Gastrocnemius medialis (tissue), 4 donors: ENCODE data around the gene MMP28. TPM values are rescaled to one million over a fixed set of nuclear protein-coding genes. Genes with fewer than 3 reads are reported as not detected.

ENCODE experiments used
- ATAC-seq, 2 donors: fragments of 150-250 bp; one replicate each; pipeline ENCODE4 v1.9.1; 2016
- DNase-seq, 2 donors: peaks; one replicate each; pipeline ENCODE4 v3.0.0-alpha.2; 2019
- H3K27ac ChIP-seq, 4 donors: fragments of 200-600 bp; sonication (generic); 1 replicate in 1 of 4; 2 replicates in 3 of 4; pipeline ENCODE4 v1.5.1; 2016 to 2018; ENCODE audit warnings: mild to moderate bottlenecking in 2 of 4, moderate library complexity in 1 of 4
- H3K27me3 ChIP-seq, 3 donors: fragments of 200-600 bp; sonication (generic) in 2 of 3; 1 replicate in 1 of 3; 2 replicates in 2 of 3; pipeline versions ENCODE4 v1.5.1 to v1.6.0; 2016 to 2019; ENCODE audit warnings: mild to moderate bottlenecking in 1 of 3, moderate library complexity in 1 of 3
- H3K36me3 ChIP-seq, 2 donors: fragments of 200-600 bp; sonication (generic) in 1 of 2; one replicate each; pipeline ENCODE4 v1.5.1; 2017 to 2018
- H3K4me1 ChIP-seq, 2 donors: fragments of 200-600 bp; sonication (generic) in 1 of 2; one replicate each; pipeline ENCODE4 v1.5.1; 2016 to 2017; ENCODE audit warnings: mild to moderate bottlenecking in 2 of 2
- H3K4me3 ChIP-seq, 4 donors: fragments of 200-600 bp; sonication (generic) in 3 of 4; 1 replicate in 1 of 4; 2 replicates in 3 of 4; pipeline ENCODE4 v1.5.1; 2016 to 2019; ENCODE audit warnings: mild to moderate bottlenecking in 2 of 4
- H3K9me3 ChIP-seq, 3 donors: fragments of 200-600 bp; sonication (generic) in 2 of 3; 1 replicate in 1 of 3; 2 replicates in 2 of 3; pipeline ENCODE4 v1.5.1; 2016 to 2019
- CTCF ChIP-seq, 5 experiments: fragments of 450-650 bp in 3 of 5; fragments of 200-600 bp in 2 of 5; sonication (generic) in 2 of 5; IDR thresholded peaks in 4 of 5; conservative IDR thresholded peaks in 1 of 5; 1 replicate in 4 of 5; 2 replicates in 1 of 5; pipeline ENCODE4 v1.5.1; 2016 to 2019; ENCODE audit warnings: antibody characterized with exemption in 5 of 5, mild to moderate bottlenecking in 3 of 5, moderate library complexity in 3 of 5
- POLR2A ChIP-seq, 2 donors: fragments of 450-650 bp; IDR thresholded peaks; one replicate each; pipeline ENCODE4 v1.6.1; 2017; ENCODE audit warnings: antibody characterized with exemption in 2 of 2, mild to moderate bottlenecking in 2 of 2, moderate library complexity in 2 of 2
- in situ Hi-C, 4 donors: fragments of 200-750 bp; cut with MboI; loops; one replicate each; pipeline versions ENCODE4 v1.15.0 to v1.8.0; 2017; ENCODE audit warnings: low sequenced_read_pairs in 4 of 4
- intact Hi-C: fragments of 100-400 bp; cut with DNase I; formaldehyde crosslinking; loops from one replicate; pipeline ENCODE4 v1.15.1; 2023; ENCODE audit warnings: low total_unique reads
- total RNA-seq, 4 donors: library from RNA; depleted of rRNA; stranded (reverse); fragments of >200 nt; gene quantifications; one replicate each; pipeline versions ENCODE4 v1.1.0 to v1.2.3, GENCODE V29; 2016

Gene MMP28
- total RNA-seq, 4 donors from 2014 or later, result 3.1 to 10.3 (median 5.9) TPM

DNA sequence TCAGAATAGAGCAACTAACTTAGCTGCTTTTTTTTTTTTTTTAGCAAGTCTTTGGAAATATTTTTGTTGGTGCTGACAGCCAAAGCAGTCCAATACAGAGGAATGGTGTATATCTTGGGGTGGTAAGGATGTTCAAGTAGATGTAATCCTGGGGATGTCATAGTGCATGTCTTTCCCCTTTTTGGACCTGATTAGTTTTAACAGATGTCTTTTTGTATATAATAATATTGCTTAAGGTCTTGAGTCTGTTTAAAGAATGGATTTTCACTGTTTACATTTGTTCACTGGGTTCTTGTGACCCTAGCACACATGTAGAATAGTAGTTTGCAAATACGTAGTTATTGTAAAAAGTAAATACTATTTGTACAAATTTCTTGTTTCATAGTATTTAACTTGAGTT is 21.8 kb upstream of the MMP28 start:
- intact Hi-C loops, result no loop called here
- peaks cover 20 to 24% of the 10 kb centered on the region in 2 donors for H3K4me1 ChIP-seq
- no peak overlapping the region for H3K27ac ChIP-seq
- TF ChIP-seq CTCF (IDR thresholded peaks at IDR 0.05 in 4 of 5, conservative IDR thresholded peaks at IDR 0.05 in 1 of 5) (no peak), POLR2A (IDR thresholded peaks at IDR 0.05) (no peak)
- in situ Hi-C loops, result no loop called here
- no peaks in the 10 kb centered on the region for H3K27me3 ChIP-seq
- H3K36me3 ChIP-seq, result peaks cover 0 to 38% of the 10 kb centered on the region in 2 donors
- DNase-seq (no peak), ATAC-seq (no peak)
- no peak overlapping the region for H3K4me3 ChIP-seq
- H3K9me3 ChIP-seq, result no peaks in the 10 kb centered on the region

GRCh38 chr17:35816723-35817122 is 21.3 kb upstream of the MMP28 start:
- TF ChIP-seq POLR2A (IDR thresholded peaks at IDR 0.05), result no peak
- no peak for TF ChIP-seq CTCF (IDR thresholded peaks at IDR 0.05 in 4 of 5, conservative IDR thresholded peaks at IDR 0.05 in 1 of 5)
- H3K9me3 ChIP-seq, result no peaks in the 10 kb centered on the region
- no peaks in the 10 kb centered on the region for H3K27me3 ChIP-seq
- peaks cover 0 to 33% of the 10 kb centered on the region in 2 donors for H3K36me3 ChIP-seq
- no peak overlapping the region for H3K4me3 ChIP-seq
- intact Hi-C loops (no loop called here), in situ Hi-C loops (no loop called here)
- no peak for DNase-seq
- no peak overlapping the region for H3K27ac ChIP-seq
- ATAC-seq, result no peak
- peaks cover 25 to 29% of the 10 kb centered on the region in 2 donors for H3K4me1 ChIP-seq

DNA sequence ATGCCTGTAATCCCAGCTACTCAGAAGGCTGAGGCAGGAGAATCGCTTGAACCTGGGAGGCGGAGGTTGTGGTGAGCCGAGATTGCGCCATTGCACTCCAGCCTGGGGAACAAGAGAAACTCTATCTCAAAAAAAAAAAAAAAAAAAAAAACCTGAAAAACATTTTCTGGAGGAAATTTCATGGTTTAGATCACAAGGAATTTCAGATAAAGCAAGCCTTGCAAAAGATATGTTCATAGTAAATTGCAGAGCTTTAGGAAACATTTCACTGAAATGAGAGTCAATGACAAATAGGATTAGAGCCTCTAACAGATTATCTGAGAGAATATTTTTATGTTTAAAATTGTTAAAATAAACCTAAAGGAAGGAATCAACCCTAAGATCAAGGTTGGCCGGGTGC is 17.0 kb upstream of the MMP28 start:
- Histone ChIP-seq H3K4me3 (no peak overlapping the region), H3K4me1 (peaks cover 41 to 47% of the 10 kb centered on the region in 2 donors), H3K9me3 (no peaks in the 10 kb centered on the region), H3K27me3 (no peaks in the 10 kb centered on the region), H3K36me3 (no peaks in the 10 kb centered on the region), H3K27ac (no peak overlapping the region)
- DNase-seq, result no peak
- in situ Hi-C loops (no loop called here), intact Hi-C loops (no loop called here)
- TF ChIP-seq CTCF (IDR thresholded peaks at IDR 0.05 in 4 of 5, conservative IDR thresholded peaks at IDR 0.05 in 1 of 5) (no peak), POLR2A (IDR thresholded peaks at IDR 0.05) (no peak)
- ATAC-seq, result no peak

DNA sequence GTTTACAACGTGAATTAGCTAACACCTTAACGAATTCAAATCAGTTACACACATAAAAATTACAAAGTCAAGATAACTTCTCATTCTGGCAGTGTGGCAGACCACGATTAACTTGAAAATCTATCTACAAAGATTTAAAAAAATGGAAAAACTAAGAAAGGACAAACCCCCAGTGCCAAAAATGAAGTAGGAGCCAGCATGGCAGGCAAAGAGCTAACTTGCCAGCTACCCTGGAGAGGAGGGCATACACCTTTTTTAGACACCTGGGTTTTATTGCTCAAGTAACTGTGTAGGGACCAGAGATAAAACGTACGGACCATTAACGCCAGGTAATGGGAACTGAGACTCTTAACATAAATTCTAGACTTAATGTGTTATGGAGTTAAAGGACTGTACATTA is 16.3 kb upstream of the MMP28 start:
- H3K9me3 ChIP-seq, result no peaks in the 10 kb centered on the region
- DNase-seq (no peak), ATAC-seq (no peak)
- in situ Hi-C loops (no loop called here), intact Hi-C loops (no loop called here)
- no peak for TF ChIP-seq POLR2A (IDR thresholded peaks at IDR 0.05)
- no peak for TF ChIP-seq CTCF (IDR thresholded peaks at IDR 0.05 in 4 of 5, conservative IDR thresholded peaks at IDR 0.05 in 1 of 5)
- H3K36me3 ChIP-seq, result no peaks in the 10 kb centered on the region
- peaks cover 35 to 44% of the 10 kb centered on the region in 2 donors for H3K4me1 ChIP-seq
- no peak overlapping the region for H3K4me3 ChIP-seq
- H3K27ac ChIP-seq, result no peak overlapping the region
- no peaks in the 10 kb centered on the region for H3K27me3 ChIP-seq
